ENCODE data around the gene CREG2. TPM values are rescaled to one million over a fixed set of nuclear protein-coding genes. Genes with fewer than 3 reads are reported as not detected.

CREG2 gene
- polyA plus RNA-seq, 1 experiment, result not detected

GRCh38 chr2:101348883-101349282 is 38.4 kb downstream of the CREG2 start:
- Histone ChIP-seq H3K27me3 (ENCODE audit: control insufficient read depth, insufficient read depth, low read length) (no peaks in the 10 kb centered on the region), H3K4me3 (ENCODE audit: low read depth, low read length) (no peak overlapping the region), H3K9me3 (ENCODE audit: control insufficient read depth, insufficient read depth, low read length) (no peaks in the 10 kb centered on the region; the same call in 1 of the 2 replicates), H3K27ac (ENCODE audit: low read depth, low read length) (no peak overlapping the region)
- ChIA-PET POLR2A (interaction anchor here (0.6 kb wide), 1 partner anchor 18 kb away, joined by 3 read pairs; no protein-coding TSS in a partner anchor), CTCF (interaction anchor here (1.8 to 4.2 kb wide), 4 partner anchors 8 to 483 kb away, joined by 5 to 34 read pairs (median 19); partner anchors contain the start of gene CREG2)
- no peak for DNase-seq (ENCODE audit: low read depth, low spot score)
- no peak for TF ChIP-seq CTCF (IDR thresholded peaks at IDR 0.05; ENCODE audit: low read depth, low read length)

DNA sequence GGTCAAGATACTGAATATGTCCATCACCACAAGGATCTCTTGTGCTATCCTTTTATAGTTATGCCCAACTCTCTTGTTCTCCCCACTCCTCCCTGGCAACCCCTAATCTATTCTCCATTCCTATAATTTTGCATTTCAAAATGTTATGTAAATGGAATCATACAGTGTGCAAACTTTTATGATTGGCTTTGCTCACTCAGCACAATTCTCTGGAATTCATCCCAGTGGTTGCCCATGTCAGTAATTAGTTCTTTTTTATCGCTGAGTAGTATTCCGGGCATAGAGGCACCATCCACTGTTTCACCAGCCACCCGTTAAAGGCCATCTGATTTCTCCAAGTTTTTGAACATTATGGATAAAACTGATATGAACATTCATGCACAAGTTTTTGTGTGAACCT is 40.4 kb downstream of the CREG2 start:
- peaks cover under 1% of the 10 kb centered on the region; the same call in 1 of the 2 replicates for H3K9me3 ChIP-seq (ENCODE audit: control insufficient read depth, insufficient read depth, low read length)
- DNase-seq (ENCODE audit: low read depth, low spot score), result no peak
- H3K27me3 ChIP-seq (ENCODE audit: control insufficient read depth, insufficient read depth, low read length), result no peaks in the 10 kb centered on the region
- no peak overlapping the region for H3K27ac ChIP-seq (ENCODE audit: low read depth, low read length)
- CTCF ChIA-PET, result interaction anchor here (1.1 to 1.3 kb wide), 2 partner anchors 72 to 485 kb away, joined by 4 to 7 read pairs; no protein-coding TSS in a partner anchor
- no peak for TF ChIP-seq CTCF (IDR thresholded peaks at IDR 0.05; ENCODE audit: low read depth, low read length)
- POLR2A ChIA-PET, result no interaction called here
- no peak overlapping the region for H3K4me3 ChIP-seq (ENCODE audit: low read depth, low read length)

- Histone ChIP-seq H3K27me3 (ENCODE audit: control insufficient read depth, insufficient read depth, low read length) (no peaks in the 10 kb centered on the region), H3K27ac (ENCODE audit: low read depth, low read length) (no peak overlapping the region), H3K9me3 (ENCODE audit: control insufficient read depth, insufficient read depth, low read length) (peaks cover 3% of the 10 kb centered on the region; the same call in 1 of the 2 replicates), H3K4me3 (ENCODE audit: low read depth, low read length) (no peak overlapping the region)
- no peak for DNase-seq (ENCODE audit: low read depth, low spot score)
- TF ChIP-seq CTCF (IDR thresholded peaks at IDR 0.05; ENCODE audit: low read depth, low read length), result no peak
- POLR2A ChIA-PET, result no interaction called here
- CTCF ChIA-PET, result no interaction called here
Measured at GRCh38 chr2:101344137-101344536, 43.2 kb downstream of the CREG2 start.

GRCh38 chr2:101342625-101343008 is 44.7 kb downstream of the CREG2 start:
- no peak for DNase-seq (ENCODE audit: low read depth, low spot score)
- no peaks in the 10 kb centered on the region for H3K27me3 ChIP-seq (ENCODE audit: control insufficient read depth, insufficient read depth, low read length)
- TF ChIP-seq CTCF (IDR thresholded peaks at IDR 0.05; ENCODE audit: low read depth, low read length), result no peak
- CTCF ChIA-PET, result interaction anchor here (0.6 to 4.4 kb wide), 39 partner anchors 8 to 1130 kb away, joined by 3 to 34 read pairs (median 4); partner anchors contain the start of genes CREG2, RNF149 and SLC9A4
- no peak overlapping the region for H3K27ac ChIP-seq (ENCODE audit: low read depth, low read length)
- POLR2A ChIA-PET, result interaction anchor here (0.8 kb wide), 1 partner anchor 357 kb away, joined by 3 read pairs; no protein-coding TSS in a partner anchor
- H3K4me3 ChIP-seq (ENCODE audit: low read depth, low read length), result no peak overlapping the region
- peaks cover 3% of the 10 kb centered on the region; the same call in 1 of the 2 replicates for H3K9me3 ChIP-seq (ENCODE audit: control insufficient read depth, insufficient read depth, low read length)

DNA sequence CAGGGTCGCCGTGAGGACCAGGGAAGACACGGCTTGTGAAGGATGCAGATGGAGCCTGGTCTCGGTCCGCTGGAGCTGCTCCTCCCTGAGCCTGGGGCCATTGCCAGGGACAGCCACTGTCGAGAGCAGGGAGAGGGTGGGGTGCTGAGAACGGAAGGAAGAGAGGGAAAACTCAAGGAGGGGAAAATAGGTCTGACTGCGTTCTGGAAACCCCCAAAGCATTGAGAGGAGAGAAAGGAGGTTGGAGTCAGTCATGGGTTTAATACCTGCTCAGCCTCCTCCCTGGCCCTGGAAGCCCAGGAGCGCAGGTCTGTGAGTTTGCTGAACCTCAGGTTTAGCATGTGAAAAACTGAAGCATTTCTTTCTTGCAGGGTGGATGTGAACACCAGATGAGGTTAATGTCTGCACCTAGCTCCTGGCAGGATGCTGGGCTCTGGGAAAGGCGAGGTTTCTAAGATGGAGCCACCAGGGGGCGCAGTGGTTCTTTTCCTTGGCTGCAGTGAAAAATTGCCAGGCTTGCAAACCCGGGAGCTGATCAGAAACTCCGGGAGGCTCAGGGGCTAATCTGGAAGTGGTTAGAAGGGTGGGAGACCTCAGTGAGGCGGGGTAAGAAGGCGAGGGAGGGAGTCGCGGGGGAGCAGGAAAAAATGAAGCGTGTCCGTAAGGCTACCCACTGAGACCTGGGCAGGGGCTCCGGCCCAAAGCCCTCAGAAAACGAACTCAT is 45.2 kb downstream of the CREG2 start:
- H3K27ac ChIP-seq (ENCODE audit: low read depth, low read length), result no peak overlapping the region
- TF ChIP-seq CTCF (IDR thresholded peaks at IDR 0.05; ENCODE audit: low read depth, low read length), result peak; percentile 87
- peaks cover 3% of the 10 kb centered on the region; the same call in 1 of the 2 replicates for H3K9me3 ChIP-seq (ENCODE audit: control insufficient read depth, insufficient read depth, low read length)
- ChIA-PET POLR2A (interaction anchor here (0.8 kb wide), 1 partner anchor 358 kb away, joined by 3 read pairs; no protein-coding TSS in a partner anchor), CTCF (interaction anchor here (0.5 to 4.4 kb wide), 46 partner anchors 8 to 1131 kb away, joined by 3 to 34 read pairs (median 4); partner anchors contain the start of genes CNOT11, CREG2, RNF149 and SLC9A4)
- H3K4me3 ChIP-seq (ENCODE audit: low read depth, low read length), result no peak overlapping the region
- H3K27me3 ChIP-seq (ENCODE audit: control insufficient read depth, insufficient read depth, low read length), result no peaks in the 10 kb centered on the region
- peak; percentile 29 for DNase-seq (ENCODE audit: low read depth, low spot score)

Data from AG04450 (cell line).